K562 (cell line): Measurements from ENCODE around the gene PHTF1. TPM values are rescaled to one million over a fixed set of nuclear protein-coding genes. Genes with fewer than 3 reads are reported as not detected.

Experiments used
- ATAC-seq: fragments of 200-7000 bp; cut with Tn5 transposase; 3 replicates; pipeline ENCODE4 v1.9.1; 2020; ENCODE audit warnings: moderate library complexity
- BruUV-seq: library from RNA; stranded (reverse); fragments of 400-500 nt; replicated peaks from 2 replicates; lab custom pipeline; 2021; lab: Mats Ljungman, UMichigan
- CTCF ChIA-PET: fragments of 300-600 bp; formaldehyde crosslinking; extraction: SDS; loops from one replicate; lab custom pipeline; 2021; ENCODE audit warnings: low intra/inter-chr PET ratio; lab: Yijun Ruan, JAX
- POLR2A ChIA-PET: fragments of 300-600, 350-650 bp; sonication (Branson Sonifier 250); formaldehyde crosslinking; extraction: SDS; loops from one replicate; lab custom pipeline; 2021; ENCODE audit warnings: antibody characterized with exemption, inconsistent platforms; lab: Yijun Ruan, JAX
- DNase-seq, 4 experiments: peaks; one replicate each; pipeline versions ENCODE4 v3.0.0 to v3.0.0-alpha.2; 2011 to 2018; ENCODE audit warnings: low spot score in 3 of 4, mixed read lengths in 3 of 4; ENCODE audit errors: extremely low read depth in 1 of 4
- FAIRE-seq: peaks from 2 replicates; lab custom pipeline; 2011; peaks lifted over from hg19 to GRCh38; lab: Jason Lieb, UNC
- H2AFZ ChIP-seq: 2 replicates; pipeline ENCODE4 v1.6.0; 2011; ENCODE audit warnings: low read depth, low read length, control low read depth, inconsistent platforms
- H3K27ac ChIP-seq: fragments of 200-600 bp; 3 replicates; pipeline ENCODE4 v1.8.0; 2011; ENCODE audit warnings: low read depth, mild to moderate bottlenecking, control low read depth, inconsistent platforms, low read length, moderate library complexity, mixed read lengths; ENCODE audit errors: extremely low read depth
- H3K27me3 ChIP-seq, 2 experiments: fragments of 300-600 bp in 1 of 2; 2 replicates in 1 of 2; 3 replicates in 1 of 2; pipeline versions ENCODE4 v1.6.0 to v1.8.0; 2011; ENCODE audit warnings: inconsistent platforms in 2 of 2, low read length in 2 of 2, mild to moderate bottlenecking in 1 of 2, mixed read lengths in 1 of 2, moderate library complexity in 1 of 2; ENCODE audit not compliant: control insufficient read depth in 2 of 2, insufficient read depth in 2 of 2
- H3K36me3 ChIP-seq: fragments of 300-600 bp; 3 replicates; pipeline ENCODE4 v1.8.0; 2011; ENCODE audit warnings: mild to moderate bottlenecking, low read length, inconsistent platforms; ENCODE audit not compliant: control insufficient read depth, insufficient read depth
- H3K4me1 ChIP-seq, 2 experiments: fragments of 200-600 bp in 1 of 2; replicated peaks in 1 of 2; 2 replicates in 1 of 2; 3 replicates in 1 of 2; pipeline versions ENCODE4 v1.5.1 to v1.8.0; 2011; ENCODE audit warnings: inconsistent platforms in 2 of 2, low read length in 2 of 2, mild to moderate bottlenecking in 1 of 2, mixed read lengths in 1 of 2, moderate library complexity in 1 of 2; ENCODE audit not compliant: control insufficient read depth in 2 of 2, insufficient read depth in 2 of 2
- H3K4me2 ChIP-seq: 2 replicates; pipeline ENCODE4 v1.6.1; 2011; ENCODE audit warnings: low read length, control low read depth, inconsistent platforms, mixed read lengths; ENCODE audit not compliant: insufficient read depth
- H3K4me3 ChIP-seq: fragments of 200-600 bp; sonication (generic), shearing (Covaris generic); 2 replicates; pipeline ENCODE4 v1.5.1; 2016; ENCODE audit warnings: control low read depth, inconsistent platforms
- H3K79me2 ChIP-seq: fragments of 200-600 bp; 3 replicates; pipeline ENCODE4 v1.8.0; 2011; ENCODE audit warnings: low read length, inconsistent platforms; ENCODE audit not compliant: control insufficient read depth, insufficient read depth
- H3K9ac ChIP-seq, 2 experiments: 2 replicates each; pipeline versions ENCODE4 v1.6.0 to v1.6.1; 2011; ENCODE audit warnings: low read depth in 2 of 2, low read length in 2 of 2, control low read depth in 1 of 2, inconsistent platforms in 1 of 2, mild to moderate bottlenecking in 1 of 2, mixed read lengths in 1 of 2; ENCODE audit not compliant: insufficient read depth in 1 of 2
- H3K9me1 ChIP-seq: one replicate; pipeline ENCODE4 v1.6.0; 2011; ENCODE audit warnings: inconsistent platforms, mild to moderate bottlenecking, low read length, moderate library complexity; ENCODE audit not compliant: control insufficient read depth, insufficient read depth
- H3K9me3 ChIP-seq: replicated peaks from 2 replicates; pipeline ENCODE4 v1.5.1; 2011; ENCODE audit warnings: low read depth, low read length, inconsistent platforms; ENCODE audit not compliant: control insufficient read depth, insufficient read depth
- H4K20me1 ChIP-seq: replicated peaks from 2 replicates; pipeline ENCODE4 v1.6.1; 2011; ENCODE audit warnings: low read length, inconsistent platforms, mixed read lengths; ENCODE audit not compliant: control insufficient read depth, insufficient read depth
- EHMT2 ChIP-seq: fragments of 450-650 bp; IDR thresholded peaks from 2 replicates; pipeline ENCODE4 v1.6.1; 2018; ENCODE audit warnings: antibody characterized with exemption
- L3MBTL2 ChIP-seq: fragments of 450-650 bp; IDR thresholded peaks from 2 replicates; pipeline ENCODE4 v1.6.1; 2016; ENCODE audit warnings: mild to moderate bottlenecking, moderate library complexity
- WGBS: fragments of 100-300 bp; shearing (Covaris generic); methylation state at CpG from one replicate; pipeline ENCODE4 v1.1.6; 2016; ENCODE audit warnings: low coverage, mixed read lengths; ENCODE audit not compliant: insufficient coverage; ENCODE audit errors: missing lambda C conversion rate; 5-methylcytosine and 5-hydroxymethylcytosine counted together
- in situ Hi-C: fragments of 300-500 bp; cut with MboI; formaldehyde crosslinking; loops from 4 replicates; pipeline ENCODE4 v1.15.0; 2018; ENCODE audit warnings: inconsistent platforms, mixed read lengths
- intact Hi-C: fragments of 100-400 bp; cut with micrococcal nuclease; formaldehyde crosslinking; loops from 2 replicates; pipeline ENCODE4 v1.14.2; 2022
- polyA plus RNA-seq, 8 experiments: library from polyadenylated mRNA; depleted of rRNA in 4 of 8; stranded (reverse) in 5 of 8; unstranded in 3 of 8; fragments of >200 nt; fragmentation: Nextera tagmentation in 2 of 8; fragmentation: Illumina TruSeq in 1 of 8; extraction: Ambion mirVana in 2 of 8; extraction: Trizol in 1 of 8; gene quantifications; 2 replicates each; pipeline versions ENCODE4 v1.2.1 to v1.2.3, GENCODE V29; 2011 to 2014; ENCODE audit warnings: inconsistent platforms in 1 of 8, missing spikeins in 1 of 8
- total RNA-seq, 7 experiments: library from RNA; depleted of rRNA in 6 of 7; stranded (reverse); fragments of >200 nt in 6 of 7; fragmentation: Illumina TruSeq in 2 of 7; extraction: Trizol in 2 of 7; gene quantifications; 2 replicates each; pipeline versions ENCODE4 v1.2.1 to v1.2.3, GENCODE V29; 2011 to 2021; ENCODE audit warnings: low replicate concordance in 1 of 7
- TF ChIP-seq, protein P1 (sequence below): fragments of 450-650 bp; IDR thresholded peaks from 2 replicates; pipeline ENCODE4 v1.6.1; 2018; ENCODE audit not compliant: partially characterized antibody
- TF ChIP-seq, protein P2 (sequence below), 2 experiments: fragments of 450-650 bp; IDR thresholded peaks; 2 replicates each; pipeline ENCODE4 v1.6.1; 2018; ENCODE audit warnings: mild to moderate bottlenecking in 2 of 2, low read depth in 1 of 2; ENCODE audit not compliant: partially characterized antibody in 2 of 2

The PHTF1 gene
- total and polyA plus RNA-seq, 9 of the 15 experiments (the other 6 are each of a cell fraction or from before 2014, with no cell fraction given): 8.4 to 36.2 (median 23.0) TPM

DNA sequence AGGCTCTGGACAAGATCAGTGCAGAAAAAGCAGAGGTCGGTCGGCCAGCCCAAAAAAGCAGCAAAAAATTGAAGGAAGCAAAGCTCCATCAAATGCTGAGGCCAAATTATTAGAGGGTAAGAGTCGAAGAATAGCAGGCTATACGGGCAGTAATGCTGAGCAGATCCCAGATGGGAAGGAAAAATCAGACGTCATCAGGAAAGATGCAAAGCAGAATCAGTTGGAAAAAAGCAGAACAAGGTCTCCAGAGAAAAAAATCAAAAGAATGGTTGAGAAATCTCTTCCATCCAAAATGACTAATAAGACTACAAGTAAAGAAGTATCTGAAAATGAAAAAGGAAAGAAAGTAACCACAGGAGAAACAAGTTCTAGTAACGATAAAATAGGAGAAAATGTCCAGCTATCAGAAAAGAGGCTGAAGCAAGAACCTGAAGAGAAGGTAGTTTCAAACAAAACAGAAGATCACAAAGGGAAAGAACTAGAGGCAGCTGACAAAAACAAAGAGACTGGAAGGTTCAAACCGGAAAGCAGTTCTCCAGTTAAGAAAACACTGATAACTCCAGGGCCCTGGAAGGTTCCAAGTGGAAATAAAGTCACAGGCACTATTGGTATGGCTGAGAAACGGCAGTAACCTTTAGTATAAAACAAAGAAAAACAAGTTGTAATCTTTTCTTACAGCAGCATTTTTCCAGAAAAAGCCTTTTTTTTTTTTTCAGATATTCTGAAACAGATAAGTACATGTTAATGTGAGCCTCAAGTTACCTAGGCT lies 75.7 kb downstream of the PHTF1 start:
- no peaks in the 10 kb centered on the region for H4K20me1 ChIP-seq
- POLR2A ChIA-PET: interaction anchor here (0.8 to 1.9 kb wide), 2 partner anchors 10 to 30 kb away, joined by 3 to 6 read pairs; no protein-coding TSS in a partner anchor
- intact Hi-C loops (loop anchor here (10.0 kb wide), 1 partner anchor 291 kb away; the partner anchor contains the start of gene OLFML3), in situ Hi-C loops (loop anchor here (5.0 kb wide), 1 partner anchor 871 kb away; no protein-coding TSS in a partner anchor)
- H3K79me2 ChIP-seq: no peaks in the 10 kb centered on the region
- no peaks in the 10 kb centered on the region for H3K9me1 ChIP-seq
- H3K36me3 ChIP-seq: no peaks in the 10 kb centered on the region
- no peak overlapping the region for H2AFZ ChIP-seq
- no TSS peak for BruUV-seq
- peaks cover 0 to 4% of the 10 kb centered on the region in 2 experiments; a peak in 2 of 5 replicates for H3K4me1 ChIP-seq
- CTCF ChIA-PET: no interaction called here
- no peaks in the 10 kb centered on the region for H3K9me3 ChIP-seq
- FAIRE-seq: no peak
- H3K4me3 ChIP-seq: no peak overlapping the region
- no peaks in the 10 kb centered on the region for H3K27me3 ChIP-seq
- TF ChIP-seq EHMT2 (0 out of 2 replicates have a peak, but pooled peaks have one; percentile 28), L3MBTL2 (no peak)
- TF ChIP-seq, protein P1, sequence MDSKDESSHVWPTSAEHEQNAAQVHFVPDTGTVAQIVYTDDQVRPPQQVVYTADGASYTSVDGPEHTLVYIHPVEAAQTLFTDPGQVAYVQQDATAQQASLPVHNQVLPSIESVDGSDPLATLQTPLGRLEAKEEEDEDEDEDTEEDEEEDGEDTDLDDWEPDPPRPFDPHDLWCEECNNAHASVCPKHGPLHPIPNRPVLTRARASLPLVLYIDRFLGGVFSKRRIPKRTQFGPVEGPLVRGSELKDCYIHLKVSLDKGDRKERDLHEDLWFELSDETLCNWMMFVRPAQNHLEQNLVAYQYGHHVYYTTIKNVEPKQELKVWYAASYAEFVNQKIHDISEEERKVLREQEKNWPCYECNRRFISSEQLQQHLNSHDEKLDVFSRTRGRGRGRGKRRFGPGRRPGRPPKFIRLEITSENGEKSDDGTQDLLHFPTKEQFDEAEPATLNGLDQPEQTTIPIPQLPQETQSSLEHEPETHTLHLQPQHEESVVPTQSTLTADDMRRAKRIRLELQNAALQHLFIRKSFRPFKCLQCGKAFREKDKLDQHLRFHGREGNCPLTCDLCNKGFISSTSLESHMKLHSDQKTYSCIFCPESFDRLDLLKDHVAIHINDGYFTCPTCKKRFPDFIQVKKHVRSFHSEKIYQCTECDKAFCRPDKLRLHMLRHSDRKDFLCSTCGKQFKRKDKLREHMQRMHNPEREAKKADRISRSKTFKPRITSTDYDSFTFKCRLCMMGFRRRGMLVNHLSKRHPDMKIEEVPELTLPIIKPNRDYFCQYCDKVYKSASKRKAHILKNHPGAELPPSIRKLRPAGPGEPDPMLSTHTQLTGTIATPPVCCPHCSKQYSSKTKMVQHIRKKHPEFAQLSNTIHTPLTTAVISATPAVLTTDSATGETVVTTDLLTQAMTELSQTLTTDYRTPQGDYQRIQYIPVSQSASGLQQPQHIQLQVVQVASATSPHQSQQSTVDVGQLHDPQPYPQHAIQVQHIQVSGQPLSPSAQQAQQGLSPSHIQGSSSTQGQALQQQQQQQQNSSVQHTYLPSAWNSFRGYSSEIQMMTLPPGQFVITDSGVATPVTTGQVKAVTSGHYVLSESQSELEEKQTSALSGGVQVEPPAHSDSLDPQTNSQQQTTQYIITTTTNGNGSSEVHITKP: peak; percentile 58
- TF ChIP-seq, protein P2, sequence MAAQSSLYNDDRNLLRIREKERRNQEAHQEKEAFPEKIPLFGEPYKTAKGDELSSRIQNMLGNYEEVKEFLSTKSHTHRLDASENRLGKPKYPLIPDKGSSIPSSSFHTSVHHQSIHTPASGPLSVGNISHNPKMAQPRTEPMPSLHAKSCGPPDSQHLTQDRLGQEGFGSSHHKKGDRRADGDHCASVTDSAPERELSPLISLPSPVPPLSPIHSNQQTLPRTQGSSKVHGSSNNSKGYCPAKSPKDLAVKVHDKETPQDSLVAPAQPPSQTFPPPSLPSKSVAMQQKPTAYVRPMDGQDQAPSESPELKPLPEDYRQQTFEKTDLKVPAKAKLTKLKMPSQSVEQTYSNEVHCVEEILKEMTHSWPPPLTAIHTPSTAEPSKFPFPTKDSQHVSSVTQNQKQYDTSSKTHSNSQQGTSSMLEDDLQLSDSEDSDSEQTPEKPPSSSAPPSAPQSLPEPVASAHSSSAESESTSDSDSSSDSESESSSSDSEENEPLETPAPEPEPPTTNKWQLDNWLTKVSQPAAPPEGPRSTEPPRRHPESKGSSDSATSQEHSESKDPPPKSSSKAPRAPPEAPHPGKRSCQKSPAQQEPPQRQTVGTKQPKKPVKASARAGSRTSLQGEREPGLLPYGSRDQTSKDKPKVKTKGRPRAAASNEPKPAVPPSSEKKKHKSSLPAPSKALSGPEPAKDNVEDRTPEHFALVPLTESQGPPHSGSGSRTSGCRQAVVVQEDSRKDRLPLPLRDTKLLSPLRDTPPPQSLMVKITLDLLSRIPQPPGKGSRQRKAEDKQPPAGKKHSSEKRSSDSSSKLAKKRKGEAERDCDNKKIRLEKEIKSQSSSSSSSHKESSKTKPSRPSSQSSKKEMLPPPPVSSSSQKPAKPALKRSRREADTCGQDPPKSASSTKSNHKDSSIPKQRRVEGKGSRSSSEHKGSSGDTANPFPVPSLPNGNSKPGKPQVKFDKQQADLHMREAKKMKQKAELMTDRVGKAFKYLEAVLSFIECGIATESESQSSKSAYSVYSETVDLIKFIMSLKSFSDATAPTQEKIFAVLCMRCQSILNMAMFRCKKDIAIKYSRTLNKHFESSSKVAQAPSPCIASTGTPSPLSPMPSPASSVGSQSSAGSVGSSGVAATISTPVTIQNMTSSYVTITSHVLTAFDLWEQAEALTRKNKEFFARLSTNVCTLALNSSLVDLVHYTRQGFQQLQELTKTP (IDR thresholded peaks at IDR 0.05; ENCODE audit: low read depth in 1 of 2, partially characterized antibody in 2 of 2): peak in 1 of 2 experiments; percentile 78
- no peak overlapping the region for H3K4me2 ChIP-seq
- peak; percentile 27; the same call in 2 of the 3 replicates for ATAC-seq
- DNase-seq: no peak
- no peak overlapping the region for H3K9ac ChIP-seq
- no peak overlapping the region for H3K27ac ChIP-seq
- WGBS: 55% methylated on average over 8 of the region's 8 CpGs
